Body of pancreas (tissue), 4 donors: Measurements from ENCODE around the gene PIEZO1. TPM values are rescaled to one million over a fixed set of nuclear protein-coding genes. Genes with fewer than 3 reads are reported as not detected.
A peak's percentile ranks its signal among the peaks of the same experiment; 100 is the strongest.

Source experiments
- ATAC-seq: fragments of 150-250 bp; one replicate; pipeline ENCODE4 v1.9.1; 2016
- DNase-seq, 4 donors: peaks; one replicate each; pipeline ENCODE4 v3.0.0-alpha.2; 2019
- H3K27ac ChIP-seq, 4 donors: fragments of 200-600 bp; sonication (generic); 1 replicate in 3 of 4; 2 replicates in 1 of 4; pipeline versions ENCODE4 v1.5.1 to v1.6.1; 2016 to 2019; ENCODE audit warnings: mild to moderate bottlenecking in 1 of 4, mixed read lengths in 1 of 4, moderate library complexity in 1 of 4
- H3K27me3 ChIP-seq, 2 donors: fragments of 200-600 bp; sonication (generic); one replicate each; pipeline ENCODE4 v1.6.0; 2016; ENCODE audit warnings: mild to moderate bottlenecking in 1 of 2
- H3K36me3 ChIP-seq, 2 donors: fragments of 200-600 bp; sonication (generic); replicated peaks in 1 of 2; 2 replicates each; pipeline ENCODE4 v1.5.1; 2016; ENCODE audit warnings: low read depth in 2 of 2; ENCODE audit not compliant: insufficient read depth in 1 of 2
- H3K4me1 ChIP-seq: fragments of 200-600 bp; sonication (generic); one replicate; pipeline ENCODE4 v1.6.0; 2016
- H3K4me3 ChIP-seq, 2 donors: fragments of 200-600 bp; sonication (generic); 1 replicate in 1 of 2; 2 replicates in 1 of 2; pipeline ENCODE4 v1.5.1; 2016 to 2019
- H3K9me3 ChIP-seq, 3 donors: fragments of 200-600 bp; sonication (generic); 1 replicate in 2 of 3; 2 replicates in 1 of 3; pipeline ENCODE4 v1.5.1; 2016
- POLR2A ChIP-seq, 3 donors: fragments of 450-650 bp; IDR thresholded peaks; one replicate each; pipeline ENCODE4 v1.6.1; 2016; ENCODE audit warnings: antibody characterized with exemption in 3 of 3, mild to moderate bottlenecking in 2 of 3
- WGBS, 2 donors: methylation state at CpG; one replicate each; pipeline ENCODE4 v1.1.5; 2017; 5-methylcytosine and 5-hydroxymethylcytosine counted together
- intact Hi-C: fragments of 100-400 bp; cut with DNase I; formaldehyde crosslinking; loops from one replicate; pipeline ENCODE4 v1.15.1; 2023
- total RNA-seq, 2 donors: library from RNA; depleted of rRNA; stranded (reverse); fragments of >200 nt; gene quantifications; one replicate each; pipeline ENCODE4 v1.1.0, GENCODE V29; 2016
- TF ChIP-seq, protein P1 (sequence below), 7 experiments: fragments of 450-650 bp in 4 of 7; fragments of 200-600 bp in 3 of 7; sonication (generic) in 3 of 7; IDR thresholded peaks; one replicate each; pipeline ENCODE4 v1.5.1; 2016 to 2019; ENCODE audit warnings: antibody characterized with exemption in 7 of 7

The PIEZO1 gene
- total RNA-seq, 2 donors from 2014 or later: 61.0 to 269 TPM

DNA sequence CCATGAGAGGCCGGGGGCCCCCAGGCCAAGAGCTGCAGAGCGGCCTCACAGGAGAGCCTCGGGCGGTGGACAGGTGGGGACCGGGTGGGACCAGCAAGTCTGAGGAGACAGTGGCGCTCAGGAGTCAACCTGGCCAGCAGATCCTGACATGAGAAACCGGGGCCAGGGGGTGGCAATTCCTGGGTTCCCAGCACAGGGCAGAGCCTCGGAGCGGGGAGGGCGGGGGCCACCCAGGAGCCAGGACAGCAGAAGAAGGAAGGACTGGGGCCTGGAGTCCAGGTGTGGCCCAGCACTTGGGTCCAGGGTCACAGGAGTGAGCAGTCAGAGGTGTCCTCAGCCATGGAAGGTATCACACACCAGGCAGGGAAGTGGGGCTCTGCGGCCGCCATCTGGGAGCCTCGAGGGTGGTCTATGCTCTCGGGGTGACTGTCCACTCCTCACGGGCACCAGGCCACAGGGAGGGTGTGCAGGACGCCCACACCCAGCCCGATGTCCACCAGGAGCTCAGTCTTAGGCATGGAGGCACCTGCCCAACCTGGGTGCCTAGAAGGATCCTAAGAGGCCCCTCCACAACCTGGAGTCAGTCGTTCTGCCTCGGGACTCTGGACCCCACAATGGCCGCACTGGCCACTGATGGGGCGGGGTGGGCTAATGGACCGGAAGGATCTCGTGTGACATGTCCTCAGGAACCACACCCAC is 29.1 kb downstream of the PIEZO1 start:
- H3K9me3 ChIP-seq: no peaks in the 10 kb centered on the region
- no peaks in the 10 kb centered on the region for H3K27me3 ChIP-seq
- intact Hi-C loops: no loop called here
- WGBS, 2 donors: 81 to 87% methylated on average over 13 to 23 of the region's 23 CpGs
- TF ChIP-seq, protein P1, sequence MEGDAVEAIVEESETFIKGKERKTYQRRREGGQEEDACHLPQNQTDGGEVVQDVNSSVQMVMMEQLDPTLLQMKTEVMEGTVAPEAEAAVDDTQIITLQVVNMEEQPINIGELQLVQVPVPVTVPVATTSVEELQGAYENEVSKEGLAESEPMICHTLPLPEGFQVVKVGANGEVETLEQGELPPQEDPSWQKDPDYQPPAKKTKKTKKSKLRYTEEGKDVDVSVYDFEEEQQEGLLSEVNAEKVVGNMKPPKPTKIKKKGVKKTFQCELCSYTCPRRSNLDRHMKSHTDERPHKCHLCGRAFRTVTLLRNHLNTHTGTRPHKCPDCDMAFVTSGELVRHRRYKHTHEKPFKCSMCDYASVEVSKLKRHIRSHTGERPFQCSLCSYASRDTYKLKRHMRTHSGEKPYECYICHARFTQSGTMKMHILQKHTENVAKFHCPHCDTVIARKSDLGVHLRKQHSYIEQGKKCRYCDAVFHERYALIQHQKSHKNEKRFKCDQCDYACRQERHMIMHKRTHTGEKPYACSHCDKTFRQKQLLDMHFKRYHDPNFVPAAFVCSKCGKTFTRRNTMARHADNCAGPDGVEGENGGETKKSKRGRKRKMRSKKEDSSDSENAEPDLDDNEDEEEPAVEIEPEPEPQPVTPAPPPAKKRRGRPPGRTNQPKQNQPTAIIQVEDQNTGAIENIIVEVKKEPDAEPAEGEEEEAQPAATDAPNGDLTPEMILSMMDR (IDR thresholded peaks at IDR 0.05): no peak
- no peak for TF ChIP-seq POLR2A (IDR thresholded peaks at IDR 0.05)
- no peak overlapping the region for H3K4me3 ChIP-seq
- no peak overlapping the region for H3K27ac ChIP-seq
- no peaks in the 10 kb centered on the region for H3K36me3 ChIP-seq
- no peak for DNase-seq
- no peak for ATAC-seq
- H3K4me1 ChIP-seq: peaks cover 20% of the 10 kb centered on the region

DNA sequence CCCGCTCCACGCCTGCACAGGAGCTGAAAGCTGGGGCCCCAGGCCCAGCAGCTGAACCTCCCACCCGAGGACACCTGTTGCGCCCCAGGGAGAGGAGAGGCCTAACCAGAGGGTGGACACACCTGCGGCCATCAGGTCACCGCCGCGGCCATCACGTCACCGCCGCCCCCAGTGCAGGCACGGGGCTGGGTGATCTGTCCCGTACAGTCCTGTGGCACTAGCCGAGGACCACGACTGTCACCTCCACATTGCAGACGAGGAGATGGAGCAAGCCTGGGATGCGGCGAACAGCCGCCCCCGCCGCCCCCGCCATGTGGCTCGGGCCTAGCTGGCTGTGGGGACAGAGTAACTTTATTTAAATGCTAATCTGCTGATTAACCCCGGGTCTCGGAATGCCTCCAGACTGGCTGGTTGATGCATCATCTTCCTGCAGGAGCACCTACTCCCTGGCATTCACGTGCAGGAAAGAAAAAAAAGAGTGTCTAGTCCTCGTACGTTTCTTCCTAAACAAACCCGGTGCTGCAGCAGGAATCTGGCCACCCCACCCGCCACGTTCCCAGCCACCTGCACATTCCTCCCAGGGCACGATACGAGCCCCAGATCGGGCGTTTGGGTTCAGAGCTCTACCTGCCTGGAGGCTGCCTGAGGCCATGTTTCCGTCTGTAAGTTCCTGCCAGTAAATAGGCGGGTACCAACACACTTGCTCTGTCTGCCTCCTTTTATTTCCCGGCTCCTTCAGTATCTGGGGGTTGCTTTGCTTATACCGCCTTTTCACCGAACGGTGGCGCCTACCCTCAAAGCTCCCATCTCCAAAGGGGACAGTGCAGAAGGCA is 29.9 kb downstream of the PIEZO1 start:
- H3K4me3 ChIP-seq: no peak overlapping the region
- WGBS, 2 donors: 64 to 84% methylated on average over 24 to 40 of the region's 42 CpGs
- H3K27me3 ChIP-seq: no peaks in the 10 kb centered on the region
- ATAC-seq: peak; percentile 16
- no peak overlapping the region for H3K27ac ChIP-seq
- no peaks in the 10 kb centered on the region for H3K36me3 ChIP-seq
- no peak for TF ChIP-seq POLR2A (IDR thresholded peaks at IDR 0.05)
- TF ChIP-seq, protein P1 (IDR thresholded peaks at IDR 0.05): peak in 2 of 7 experiments; percentile 15 to 16
- intact Hi-C loops: no loop called here
- DNase-seq: no peak
- no peaks in the 10 kb centered on the region for H3K9me3 ChIP-seq
- H3K4me1 ChIP-seq: peaks cover 12% of the 10 kb centered on the region

DNA sequence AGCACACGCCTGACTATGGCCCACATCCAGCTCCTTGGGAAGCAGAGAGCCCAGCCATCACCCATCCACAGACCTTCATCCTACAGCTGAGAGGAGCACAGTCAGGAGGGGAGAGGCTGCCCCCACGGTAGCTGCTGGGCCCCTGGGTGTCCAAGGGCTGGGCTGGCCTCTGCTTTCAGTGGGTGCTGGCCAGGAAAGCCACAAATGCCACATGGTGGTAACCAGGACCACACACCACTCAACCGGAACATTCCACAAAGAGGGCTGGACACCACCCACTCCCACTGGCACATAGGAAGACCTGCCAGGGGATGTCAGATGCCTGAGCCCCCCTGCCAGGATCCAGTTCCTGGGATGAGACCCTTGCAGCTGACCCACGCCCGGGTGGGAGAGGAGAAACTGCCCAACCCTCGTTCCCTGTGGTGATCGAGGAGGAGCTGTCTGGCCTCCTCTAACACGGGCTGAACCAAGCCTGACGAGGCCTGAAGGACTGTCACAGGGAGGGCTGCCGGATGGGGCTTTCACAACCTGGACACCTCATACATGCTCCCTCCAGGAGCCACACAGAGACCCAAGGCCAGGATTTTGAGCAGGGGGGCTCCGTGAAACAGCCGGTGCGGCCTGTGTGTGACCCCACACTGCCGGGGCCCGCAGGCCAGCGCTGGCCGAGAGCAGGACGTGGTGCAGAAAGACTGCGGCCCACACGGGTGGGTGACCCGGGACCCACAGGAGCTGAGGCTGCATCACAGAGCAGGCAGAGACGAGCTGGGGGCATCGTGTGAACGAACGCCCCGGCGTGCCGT is 30.7 kb downstream of the PIEZO1 start:
- Histone ChIP-seq H3K4me3 (no peak overlapping the region), H3K27ac (no peak overlapping the region), H3K36me3 (no peaks in the 10 kb centered on the region), H3K27me3 (no peaks in the 10 kb centered on the region), H3K9me3 (no peaks in the 10 kb centered on the region), H3K4me1 (peaks cover 4% of the 10 kb centered on the region)
- DNase-seq (no peak), ATAC-seq (no peak)
- intact Hi-C loops: no loop called here
- no peak for TF ChIP-seq POLR2A (IDR thresholded peaks at IDR 0.05)
- TF ChIP-seq, protein P1 (IDR thresholded peaks at IDR 0.05): no peak
- 85 to 90% methylated on average over 5 to 26 of the region's 28 CpGs for WGBS, 2 donors

DNA sequence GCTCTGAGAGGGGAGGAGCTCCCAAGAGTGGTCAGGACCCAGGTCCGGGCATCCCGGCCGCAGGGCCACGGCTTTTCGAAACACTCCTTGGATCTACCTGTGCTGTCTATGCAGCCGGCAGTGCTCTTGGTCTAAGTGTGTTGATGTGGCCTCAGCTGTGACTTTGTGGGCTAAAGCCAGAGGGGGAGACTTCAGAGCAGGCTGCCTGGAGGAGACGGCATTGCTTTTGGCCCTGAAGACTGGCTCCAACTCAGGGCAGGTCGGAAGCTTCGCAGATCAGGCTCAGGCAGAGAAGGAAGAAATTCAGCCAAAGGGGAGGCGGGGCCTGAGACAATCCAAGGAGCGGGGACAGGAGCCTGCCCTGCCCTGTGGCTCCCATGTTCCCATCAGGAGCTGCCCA is 31.4 kb downstream of the PIEZO1 start:
- ATAC-seq: no peak
- intact Hi-C loops: no loop called here
- no peaks in the 10 kb centered on the region for H3K27me3 ChIP-seq
- TF ChIP-seq, protein P1 (IDR thresholded peaks at IDR 0.05): no peak
- no peak for TF ChIP-seq POLR2A (IDR thresholded peaks at IDR 0.05)
- no peak for DNase-seq
- H3K27ac ChIP-seq: no peak overlapping the region
- H3K36me3 ChIP-seq: no peaks in the 10 kb centered on the region
- 77 to 83% methylated on average over 11 of the region's 11 CpGs for WGBS, 2 donors
- no peaks in the 10 kb centered on the region for H3K4me1 ChIP-seq
- no peak overlapping the region for H3K4me3 ChIP-seq
- H3K9me3 ChIP-seq: no peaks in the 10 kb centered on the region
